ENCODE data around the gene TGIF2.
"Not testable (repeated sequence)": the region's sequence is repeated elsewhere in the genome, so short reads cannot be mapped to it uniquely, and the experiment has no call there.

The TGIF2 gene

GRCh38 chr20:36632487-36633284 lies 59.3 kb downstream of the TGIF2 start:
- H3K36me3 Mint-ChIP-seq (ENCODE audit: low read depth), result no peaks in the 10 kb centered on the region
- peak; percentile 28 for DNase-seq
- no peaks in the 10 kb centered on the region for H3K27me3 Mint-ChIP-seq (ENCODE audit: low read depth, poor library complexity)
- no peaks in the 10 kb centered on the region for H3K9me3 Mint-ChIP-seq
- TF ChIP-seq CTCF (IDR thresholded peaks at IDR 0.05), result peak; percentile 33
- no peak overlapping the region for H3K27ac Mint-ChIP-seq
- H3K4me3 Mint-ChIP-seq, result no peak overlapping the region
- peaks cover 8% of the 10 kb centered on the region for H3K4me1 Mint-ChIP-seq

GRCh38 chr20:36633285-36633772 lies 59.9 kb downstream of the TGIF2 start:
- no peak for TF ChIP-seq CTCF (IDR thresholded peaks at IDR 0.05)
- Mint-ChIP-seq H3K4me1 (peaks cover 8% of the 10 kb centered on the region), H3K36me3 (ENCODE audit: low read depth) (no peaks in the 10 kb centered on the region), H3K4me3 (no peak overlapping the region), H3K27me3 (ENCODE audit: low read depth, poor library complexity) (no peaks in the 10 kb centered on the region), H3K27ac (no peak overlapping the region), H3K9me3 (no peaks in the 10 kb centered on the region)
- no peak for DNase-seq

- no peaks in the 10 kb centered on the region for H3K27me3 Mint-ChIP-seq (ENCODE audit: low read depth, poor library complexity)
- DNase-seq, result no peak
- no peak overlapping the region for H3K4me3 Mint-ChIP-seq
- TF ChIP-seq CTCF (IDR thresholded peaks at IDR 0.05), result no peak
- H3K4me1 Mint-ChIP-seq, result peaks cover 8% of the 10 kb centered on the region
- no peak overlapping the region for H3K27ac Mint-ChIP-seq
- H3K9me3 Mint-ChIP-seq, result no peaks in the 10 kb centered on the region
- H3K36me3 Mint-ChIP-seq (ENCODE audit: low read depth), result no peaks in the 10 kb centered on the region
Observed at GRCh38 chr20:36634342-36634741, 60.9 kb downstream of the TGIF2 start.

GRCh38 chr20:36638876-36639400 lies 65.5 kb downstream of the TGIF2 start:
- not testable (repeated sequence) for H3K27me3 Mint-ChIP-seq (ENCODE audit: low read depth, poor library complexity); H3K4me1 Mint-ChIP-seq; H3K4me3 Mint-ChIP-seq; H3K27ac Mint-ChIP-seq; DNase-seq; H3K36me3 Mint-ChIP-seq (ENCODE audit: low read depth); H3K9me3 Mint-ChIP-seq

- no peak for TF ChIP-seq CTCF (IDR thresholded peaks at IDR 0.05)
- Mint-ChIP-seq H3K27me3 (ENCODE audit: low read depth, poor library complexity) (no peaks in the 10 kb centered on the region), H3K27ac (peak overlapping the region; percentile 31), H3K9me3 (no peaks in the 10 kb centered on the region), H3K36me3 (ENCODE audit: low read depth) (no peaks in the 10 kb centered on the region), H3K4me1 (no peaks in the 10 kb centered on the region), H3K4me3 (no peak overlapping the region)
- DNase-seq, result no peak
Observed at GRCh38 chr20:36641506-36641843, 68.1 kb downstream of the TGIF2 start.

- TF ChIP-seq CTCF (IDR thresholded peaks at IDR 0.05), result no peak
- no peaks in the 10 kb centered on the region for H3K36me3 Mint-ChIP-seq (ENCODE audit: low read depth)
- no peak overlapping the region for H3K4me3 Mint-ChIP-seq
- DNase-seq, result no peak
- no peak overlapping the region for H3K27ac Mint-ChIP-seq
- no peaks in the 10 kb centered on the region for H3K9me3 Mint-ChIP-seq
- no peaks in the 10 kb centered on the region for H3K27me3 Mint-ChIP-seq (ENCODE audit: low read depth, poor library complexity)
- no peaks in the 10 kb centered on the region for H3K4me1 Mint-ChIP-seq
Observed at GRCh38 chr20:36642136-36642535, 68.7 kb downstream of the TGIF2 start.

Measured in nephron progenitor cell (in vitro differentiated cells).